Esophagus squamous epithelium (tissue), 5 donors: ENCODE data around the gene SIGLEC15. TPM values are rescaled to one million over a fixed set of nuclear protein-coding genes. Genes with fewer than 3 reads are reported as not detected.

Source experiments
- DNase-seq: peaks from one replicate; lab custom pipeline; 2025; lab: John Stamatoyannopoulos, UW
- H3K27ac ChIP-seq, 4 donors: fragments of 200-600 bp; sonication (generic); one replicate each; pipeline ENCODE4 v1.5.1; 2016 to 2019; ENCODE audit warnings: mild to moderate bottlenecking in 1 of 4
- H3K27me3 ChIP-seq, 4 donors: fragments of 200-600 bp; sonication (generic); 1 replicate in 3 of 4; 2 replicates in 1 of 4; pipeline versions ENCODE4 v1.5.1 to v1.6.0; 2017 to 2021; ENCODE audit warnings: antibody characterized with exemption in 1 of 4
- H3K36me3 ChIP-seq, 3 donors: fragments of 200-600 bp; sonication (generic); one replicate each; pipeline ENCODE4 v1.5.1; 2016 to 2019
- H3K4me1 ChIP-seq, 3 donors: fragments of 200-600 bp; sonication (generic); one replicate each; pipeline ENCODE4 v1.5.1; 2017 to 2019
- H3K4me3 ChIP-seq, 4 donors: fragments of 200-600 bp; sonication (generic); 1 replicate in 3 of 4; 2 replicates in 1 of 4; pipeline ENCODE4 v1.5.1; 2016 to 2019; ENCODE audit warnings: mild to moderate bottlenecking in 2 of 4, moderate library complexity in 1 of 4
- H3K9me3 ChIP-seq, 3 donors: fragments of 200-600 bp; sonication (generic); one replicate each; pipeline ENCODE4 v1.5.1; 2016 to 2019
- POLR2A ChIP-seq, 4 donors: fragments of 450-650 bp; IDR thresholded peaks; one replicate each; pipeline ENCODE4 v1.6.1; 2017; ENCODE audit warnings: antibody characterized with exemption in 4 of 4, mild to moderate bottlenecking in 4 of 4, moderate library complexity in 3 of 4
- WGBS, 2 donors: methylation state at CpG; one replicate each; pipeline ENCODE4 v1.1.5; 2018; 5-methylcytosine and 5-hydroxymethylcytosine counted together
- intact Hi-C: fragments of 100-400 bp; cut with DNase I; formaldehyde crosslinking; loops from one replicate; pipeline ENCODE4 v1.15.0; 2022
- total RNA-seq, 4 donors: library from RNA; depleted of rRNA; stranded (reverse); fragments of >200 nt; gene quantifications; one replicate each; pipeline ENCODE4 v1.1.0, GENCODE V29; 2016
- TF ChIP-seq, protein P1 (sequence below), 6 experiments: fragments of 450-650 bp in 4 of 6; fragments of 200-600 bp in 2 of 6; sonication (generic) in 2 of 6; IDR thresholded peaks; one replicate each; pipeline ENCODE4 v1.5.1; 2016 to 2019; ENCODE audit warnings: antibody characterized with exemption in 6 of 6, mild to moderate bottlenecking in 4 of 6, moderate library complexity in 4 of 6
- donor health status: DM: yes; HTN: yes; CAD: no.

SIGLEC15 gene
- total RNA-seq, 4 donors from 2014 or later: not detected

DNA sequence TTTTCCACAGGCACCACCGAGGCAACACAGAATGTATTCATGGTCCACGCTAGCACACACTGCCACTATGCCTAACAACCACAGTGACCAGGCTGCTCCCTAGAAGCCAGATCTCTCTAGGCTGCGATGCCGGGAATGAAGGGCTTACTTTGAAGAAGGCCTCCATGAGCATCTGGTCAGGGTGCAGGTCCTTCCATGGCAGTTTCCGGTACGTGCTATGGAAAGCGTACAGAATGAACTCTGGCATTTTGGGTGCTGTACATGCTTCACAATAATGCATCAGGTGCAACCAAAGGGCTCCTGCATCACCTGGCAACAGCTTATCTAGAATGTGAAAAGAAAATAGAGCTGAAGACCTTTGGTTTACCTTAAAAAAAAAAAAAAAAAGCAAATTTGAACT lies 44.9 kb downstream of the SIGLEC15 start:
- no peaks in the 10 kb centered on the region for H3K9me3 ChIP-seq
- intact Hi-C loops: no loop called here
- WGBS, 2 donors: 94 to 98% methylated on average over 7 of the region's 7 CpGs
- no peak overlapping the region for H3K27ac ChIP-seq
- no peak for TF ChIP-seq POLR2A (IDR thresholded peaks at IDR 0.05)
- TF ChIP-seq, protein P1, sequence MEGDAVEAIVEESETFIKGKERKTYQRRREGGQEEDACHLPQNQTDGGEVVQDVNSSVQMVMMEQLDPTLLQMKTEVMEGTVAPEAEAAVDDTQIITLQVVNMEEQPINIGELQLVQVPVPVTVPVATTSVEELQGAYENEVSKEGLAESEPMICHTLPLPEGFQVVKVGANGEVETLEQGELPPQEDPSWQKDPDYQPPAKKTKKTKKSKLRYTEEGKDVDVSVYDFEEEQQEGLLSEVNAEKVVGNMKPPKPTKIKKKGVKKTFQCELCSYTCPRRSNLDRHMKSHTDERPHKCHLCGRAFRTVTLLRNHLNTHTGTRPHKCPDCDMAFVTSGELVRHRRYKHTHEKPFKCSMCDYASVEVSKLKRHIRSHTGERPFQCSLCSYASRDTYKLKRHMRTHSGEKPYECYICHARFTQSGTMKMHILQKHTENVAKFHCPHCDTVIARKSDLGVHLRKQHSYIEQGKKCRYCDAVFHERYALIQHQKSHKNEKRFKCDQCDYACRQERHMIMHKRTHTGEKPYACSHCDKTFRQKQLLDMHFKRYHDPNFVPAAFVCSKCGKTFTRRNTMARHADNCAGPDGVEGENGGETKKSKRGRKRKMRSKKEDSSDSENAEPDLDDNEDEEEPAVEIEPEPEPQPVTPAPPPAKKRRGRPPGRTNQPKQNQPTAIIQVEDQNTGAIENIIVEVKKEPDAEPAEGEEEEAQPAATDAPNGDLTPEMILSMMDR (IDR thresholded peaks at IDR 0.05): no peak
- H3K4me3 ChIP-seq: no peak overlapping the region
- H3K27me3 ChIP-seq: no peaks in the 10 kb centered on the region
- no peak for DNase-seq
- no peaks in the 10 kb centered on the region for H3K4me1 ChIP-seq
- peaks cover 7 to 96% (median 15%) of the 10 kb centered on the region in 3 donors for H3K36me3 ChIP-seq

DNA sequence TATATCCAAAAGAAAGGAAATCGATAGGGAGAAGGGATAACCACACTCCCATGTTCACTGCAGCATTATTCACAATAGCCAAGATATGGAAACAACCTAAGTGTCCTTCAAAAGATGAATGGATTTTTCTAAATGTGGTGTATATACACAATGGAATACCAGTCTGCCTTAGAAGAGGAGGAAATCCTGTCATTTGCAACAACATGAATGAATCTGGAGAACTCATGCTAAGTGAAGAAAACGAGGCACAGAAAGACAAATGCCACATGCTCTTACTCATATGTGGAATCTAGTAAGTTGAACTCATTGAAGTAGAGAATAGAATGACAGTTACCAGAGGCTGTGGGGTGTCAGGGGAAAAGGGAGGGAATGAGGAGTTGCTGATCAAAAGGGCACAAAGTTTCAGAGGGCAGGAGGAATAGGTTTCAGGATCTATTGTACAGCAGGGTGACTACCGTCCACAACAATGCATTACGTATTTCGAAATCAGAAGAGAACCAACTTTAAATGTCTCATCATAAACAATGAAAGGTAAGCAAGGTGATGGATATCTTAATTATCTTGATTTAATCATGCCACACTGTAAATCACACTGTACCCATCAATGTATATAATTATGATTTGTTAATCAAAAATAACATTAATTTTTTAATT lies 46.1 kb downstream of the SIGLEC15 start:
- Histone ChIP-seq H3K4me3 (no peak overlapping the region), H3K27me3 (no peaks in the 10 kb centered on the region), H3K27ac (no peak overlapping the region), H3K36me3 (peaks cover 3 to 96% (median 12%) of the 10 kb centered on the region in 3 donors), H3K9me3 (no peaks in the 10 kb centered on the region), H3K4me1 (no peaks in the 10 kb centered on the region)
- no peak for DNase-seq
- intact Hi-C loops: no loop called here
- TF ChIP-seq, protein P1 (IDR thresholded peaks at IDR 0.05): no peak
- TF ChIP-seq POLR2A (IDR thresholded peaks at IDR 0.05): no peak
- WGBS, 2 donors: 72 to 79% methylated on average over 5 of the region's 5 CpGs

DNA sequence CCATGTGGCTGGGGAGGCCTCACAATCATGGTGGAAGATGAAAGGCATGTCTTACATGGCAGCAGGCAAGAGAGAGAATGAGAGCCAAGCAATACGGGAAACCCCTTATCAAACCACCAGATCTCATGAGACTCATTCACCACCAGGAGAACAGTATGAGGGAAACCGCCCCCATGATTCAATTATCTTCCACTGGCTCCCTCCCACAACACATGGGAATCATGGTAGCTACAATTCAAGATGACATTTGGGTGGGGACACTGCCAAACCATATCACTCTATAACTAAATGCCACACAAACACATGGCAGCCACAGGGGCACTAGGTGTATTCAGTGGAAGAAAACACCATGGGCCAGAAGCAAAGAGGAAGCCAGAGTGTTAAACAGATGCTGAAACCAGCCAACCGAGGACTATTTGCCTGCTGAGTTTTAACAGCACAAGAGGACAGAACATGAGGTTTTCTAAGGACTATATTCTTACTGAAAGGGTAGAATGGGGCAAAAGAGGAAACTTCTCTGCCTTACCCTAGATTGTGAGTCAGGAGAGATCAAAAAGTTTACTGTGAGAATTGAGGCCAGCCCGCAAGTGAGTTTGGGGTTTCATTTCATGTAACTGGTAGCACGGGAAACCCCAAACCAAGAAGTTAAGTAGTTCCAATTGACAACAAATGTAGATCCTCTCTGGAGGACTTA lies 49.2 kb downstream of the SIGLEC15 start:
- no peak for DNase-seq
- H3K27me3 ChIP-seq: no peaks in the 10 kb centered on the region
- H3K4me3 ChIP-seq: no peak overlapping the region
- 70 to 86% methylated on average over 5 of the region's 5 CpGs for WGBS, 2 donors
- TF ChIP-seq POLR2A (IDR thresholded peaks at IDR 0.05): no peak
- TF ChIP-seq, protein P1 (IDR thresholded peaks at IDR 0.05): no peak
- peaks cover 0 to 96% (median 10%) of the 10 kb centered on the region in 3 donors for H3K36me3 ChIP-seq
- intact Hi-C loops: no loop called here
- no peaks in the 10 kb centered on the region for H3K9me3 ChIP-seq
- no peaks in the 10 kb centered on the region for H3K4me1 ChIP-seq
- no peak overlapping the region for H3K27ac ChIP-seq

DNA sequence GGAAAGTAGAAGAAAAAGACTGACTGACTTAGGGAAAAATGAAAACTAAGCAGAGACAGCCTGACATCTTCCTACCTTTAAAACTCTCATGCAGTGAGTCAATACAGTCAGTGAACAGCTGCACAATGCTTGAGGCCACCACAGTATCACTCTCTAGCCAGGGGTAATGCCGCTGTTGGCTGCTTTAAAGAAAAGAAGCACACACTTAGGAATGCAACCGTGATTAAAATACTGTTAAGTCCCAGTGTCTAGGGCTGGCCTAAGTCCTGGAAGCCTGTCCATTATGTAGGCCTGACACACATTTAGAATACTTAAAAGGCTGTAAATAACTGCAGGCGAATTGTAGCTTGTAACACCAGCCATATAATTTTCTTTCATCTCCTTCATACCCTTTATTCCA lies 50.7 kb downstream of the SIGLEC15 start:
- WGBS, 2 donors: 83% methylated on average over 3 of the region's 3 CpGs

More for the DNA sequence above, 50.7 kb downstream of the SIGLEC15 start:
- intact Hi-C loops: no loop called here
- Histone ChIP-seq H3K4me1 (peaks cover 0 to 7% (median 0%) of the 10 kb centered on the region in 3 donors), H3K4me3 (no peak overlapping the region), H3K9me3 (no peaks in the 10 kb centered on the region), H3K27ac (no peak overlapping the region), H3K27me3 (no peaks in the 10 kb centered on the region), H3K36me3 (peaks cover 0 to 91% (median 0%) of the 10 kb centered on the region in 3 donors)
- no peak for TF ChIP-seq POLR2A (IDR thresholded peaks at IDR 0.05)
- TF ChIP-seq, protein P1 (IDR thresholded peaks at IDR 0.05): no peak
- DNase-seq: no peak
